Glomerular visceral epithelial cell (primary cell): Measurements from ENCODE around the gene TRIM8.

ENCODE experiments used
- DNase-seq: peaks from one replicate; pipeline ENCODE4 v3.0.0-alpha.2; 2016; ENCODE audit errors: extremely low spot score

TRIM8 gene, protein sequence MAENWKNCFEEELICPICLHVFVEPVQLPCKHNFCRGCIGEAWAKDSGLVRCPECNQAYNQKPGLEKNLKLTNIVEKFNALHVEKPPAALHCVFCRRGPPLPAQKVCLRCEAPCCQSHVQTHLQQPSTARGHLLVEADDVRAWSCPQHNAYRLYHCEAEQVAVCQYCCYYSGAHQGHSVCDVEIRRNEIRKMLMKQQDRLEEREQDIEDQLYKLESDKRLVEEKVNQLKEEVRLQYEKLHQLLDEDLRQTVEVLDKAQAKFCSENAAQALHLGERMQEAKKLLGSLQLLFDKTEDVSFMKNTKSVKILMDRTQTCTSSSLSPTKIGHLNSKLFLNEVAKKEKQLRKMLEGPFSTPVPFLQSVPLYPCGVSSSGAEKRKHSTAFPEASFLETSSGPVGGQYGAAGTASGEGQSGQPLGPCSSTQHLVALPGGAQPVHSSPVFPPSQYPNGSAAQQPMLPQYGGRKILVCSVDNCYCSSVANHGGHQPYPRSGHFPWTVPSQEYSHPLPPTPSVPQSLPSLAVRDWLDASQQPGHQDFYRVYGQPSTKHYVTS

DNA sequence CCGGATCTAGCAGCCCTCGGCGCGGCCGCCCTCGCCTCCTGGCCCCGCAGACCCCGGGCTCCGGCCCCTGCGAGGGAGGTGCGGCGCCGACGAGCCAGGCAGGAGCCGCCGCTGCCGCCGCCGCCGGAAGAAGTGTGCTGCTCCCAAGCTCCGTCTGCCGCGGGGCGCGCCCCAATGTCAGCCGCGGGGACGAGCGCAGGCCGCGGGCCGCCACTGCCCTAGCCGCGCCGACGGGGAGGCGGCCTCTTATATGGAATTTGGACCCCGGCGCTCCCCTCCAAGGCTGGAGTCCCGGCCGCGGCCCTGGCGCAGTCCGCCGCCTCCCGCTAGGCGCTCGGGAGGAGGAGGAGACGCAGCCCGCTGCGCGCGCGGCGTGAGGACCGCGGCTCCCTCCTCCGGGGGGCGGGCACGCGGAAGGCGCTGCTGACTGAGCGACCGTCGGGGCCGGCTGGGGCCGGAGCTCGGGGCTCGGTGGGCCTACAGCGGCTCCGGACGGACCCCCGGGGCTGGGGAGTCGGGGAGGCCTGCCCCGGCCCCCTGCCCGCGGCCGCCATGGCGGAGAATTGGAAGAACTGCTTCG is at the start of gene TRIM8:
Gene TRIM8, plus strand, starts transcription at position 414 of the 580 bp plus-strand sequence. Its CDS starts 139 bp downstream, at position 553.
- peak; percentile 45 for DNase-seq

DNA sequence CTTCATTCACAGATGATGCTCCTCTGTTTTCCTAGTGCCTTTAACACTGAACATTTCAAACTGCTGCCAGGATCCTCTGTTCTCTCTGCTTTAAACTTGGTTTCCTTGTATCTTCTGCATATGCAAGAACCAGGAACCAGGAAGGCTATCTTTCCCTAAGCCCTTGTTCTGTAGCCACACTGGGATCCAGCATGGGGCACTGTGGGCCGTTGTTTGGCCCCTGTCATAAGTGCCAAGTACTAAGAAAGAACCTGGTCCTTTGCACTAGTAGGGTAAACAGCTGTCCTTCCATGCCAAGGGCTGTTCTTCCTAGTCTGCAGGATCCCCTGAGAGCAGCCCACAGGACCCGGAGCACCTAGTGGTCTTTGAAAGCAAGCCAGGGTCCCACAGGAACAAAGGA is 49.0 kb upstream of the TRIM8 start:
- no peak for DNase-seq

DNA sequence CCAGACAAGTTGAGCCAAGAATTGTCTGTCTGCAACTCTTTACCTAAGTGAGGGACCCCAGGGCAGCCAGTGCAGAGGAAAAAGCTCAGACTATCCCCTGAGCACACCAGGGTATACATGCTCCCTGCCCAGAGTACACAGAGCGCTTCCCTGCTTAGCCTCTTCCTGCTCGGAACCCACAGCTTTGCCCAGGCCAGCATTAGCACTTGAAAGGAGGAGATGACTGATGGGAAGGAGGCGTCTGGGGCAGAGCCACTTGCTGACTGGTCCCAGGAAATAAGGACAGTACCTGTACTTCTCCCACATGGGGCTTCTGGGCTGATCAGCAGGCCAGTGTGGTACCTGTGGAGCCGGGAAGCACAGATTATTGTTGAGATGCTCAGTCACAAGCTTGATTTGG is 48.4 kb upstream of the TRIM8 start:
- no peak for DNase-seq

DNA sequence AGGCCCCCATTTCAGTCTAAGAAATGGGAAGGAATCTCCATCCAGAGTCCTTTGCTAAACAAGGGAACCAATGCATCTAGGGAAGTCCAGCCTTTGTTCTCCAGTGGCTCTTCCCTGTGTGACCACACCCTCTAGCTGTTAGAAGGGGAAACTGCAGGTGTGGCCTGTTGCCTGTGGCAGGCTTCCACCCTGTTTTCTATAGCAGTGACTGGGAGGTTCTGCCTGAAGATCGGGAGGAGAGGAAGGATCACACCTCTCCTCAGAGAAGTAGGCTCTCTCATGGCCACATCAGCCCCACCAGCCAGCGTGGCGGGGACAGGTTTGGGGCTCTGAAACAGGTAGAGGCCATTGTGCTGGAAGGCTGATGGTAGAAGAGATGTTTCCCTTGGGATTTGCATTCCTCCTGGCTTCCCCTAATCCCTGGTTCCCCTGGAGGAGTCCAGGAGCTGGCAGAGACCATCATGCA is 47.7 kb upstream of the TRIM8 start:
- DNase-seq = peak; percentile 71

DNA sequence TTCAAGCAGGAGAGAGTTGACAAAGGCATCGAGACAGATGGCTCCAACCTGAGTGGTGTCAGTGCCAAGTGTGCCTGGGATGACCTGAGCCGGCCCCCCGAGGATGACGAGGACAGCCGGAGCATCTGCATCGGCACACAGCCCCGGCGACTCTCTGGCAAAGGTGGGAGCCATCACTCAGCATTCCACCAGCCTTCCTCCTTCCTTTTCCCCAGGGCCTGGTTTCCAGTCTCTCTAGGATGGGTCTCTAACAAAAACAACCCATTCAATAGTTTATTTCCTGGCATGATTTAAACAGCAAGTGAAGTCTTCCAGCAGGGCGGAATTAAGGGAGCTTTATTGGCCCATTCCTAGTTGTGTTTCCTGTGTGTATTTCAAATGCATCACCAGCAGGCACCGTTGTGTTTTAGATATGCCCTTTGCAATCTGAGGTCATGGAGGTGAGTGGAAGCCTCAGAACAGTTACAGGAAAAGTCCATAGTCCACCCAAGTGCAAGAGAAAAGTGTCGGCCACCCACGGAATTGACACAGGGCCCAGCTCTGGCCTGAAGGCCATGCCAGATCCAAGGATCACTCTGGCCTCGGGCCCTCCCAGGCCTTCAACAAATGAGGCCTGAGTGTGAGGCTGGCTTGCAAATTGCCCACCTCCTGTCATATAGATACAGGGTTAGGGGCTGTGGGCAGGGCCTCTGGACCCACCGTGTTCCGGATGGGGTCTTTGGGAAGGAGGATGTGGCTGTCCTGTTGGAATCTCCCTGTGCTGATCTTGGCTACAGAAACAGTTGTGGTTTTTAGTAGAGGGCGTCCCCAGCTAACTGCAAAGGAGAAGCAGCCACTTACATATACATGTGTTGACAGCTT is 46.9 kb upstream of the TRIM8 start:
- no peak for DNase-seq

DNA sequence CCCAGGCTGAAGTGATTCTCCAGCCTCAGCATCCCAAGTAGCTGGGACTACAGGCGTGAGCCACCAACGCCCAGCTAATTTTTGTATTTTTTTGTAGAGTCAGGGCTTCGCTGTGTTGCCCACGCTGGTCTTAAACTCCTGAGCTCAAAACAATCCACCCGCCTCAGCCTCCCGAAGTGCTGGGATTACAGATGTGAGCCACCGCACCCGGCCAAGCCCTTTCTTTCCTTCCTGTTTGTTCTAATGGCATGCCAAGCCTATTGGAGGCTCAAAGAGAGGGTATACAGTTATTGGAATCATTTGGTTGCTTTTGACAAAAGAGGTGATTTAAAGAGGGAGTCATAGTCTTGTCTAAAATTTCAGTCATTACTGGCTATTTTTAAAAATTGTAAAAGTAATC is 46.0 kb upstream of the TRIM8 start:
- no peak for DNase-seq

DNA sequence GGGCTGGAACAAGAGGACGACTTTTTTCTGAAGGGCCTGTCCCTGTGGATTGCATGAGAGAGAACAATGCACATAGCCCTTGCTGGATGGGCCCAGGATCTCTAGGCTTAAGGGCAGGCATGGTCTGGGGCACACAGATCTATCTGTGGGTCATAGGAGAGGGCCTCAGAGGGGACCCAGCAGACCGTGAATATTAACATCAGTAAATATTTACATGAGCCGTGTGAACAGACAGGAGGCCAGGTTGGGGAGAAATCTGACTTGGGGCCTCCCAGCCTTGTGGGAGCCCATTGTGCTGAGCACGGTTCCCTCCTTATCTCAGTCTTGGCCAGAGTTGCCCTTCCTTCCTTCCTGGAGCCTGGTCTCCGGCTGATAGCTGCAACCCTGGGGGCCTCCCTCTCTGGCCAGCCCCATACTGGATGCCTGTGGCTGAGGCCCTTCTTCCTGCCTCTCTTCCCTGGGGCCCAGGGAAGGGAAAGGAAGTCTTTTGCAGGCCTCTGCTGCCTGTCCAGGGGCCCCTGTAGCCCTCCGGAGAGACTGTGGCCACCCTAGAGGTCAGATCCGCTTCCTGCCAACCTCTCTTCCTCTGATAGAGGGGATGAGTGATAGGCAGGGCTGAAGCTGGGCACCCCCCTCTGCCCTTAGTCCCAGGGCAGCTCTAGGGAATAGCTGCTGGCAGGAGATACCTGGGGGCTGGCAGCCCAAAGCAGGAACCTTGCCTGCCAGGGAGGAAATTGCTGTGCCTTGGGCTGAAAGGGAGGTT is 44.5 kb upstream of the TRIM8 start:
- peak; percentile 46 for DNase-seq

DNA sequence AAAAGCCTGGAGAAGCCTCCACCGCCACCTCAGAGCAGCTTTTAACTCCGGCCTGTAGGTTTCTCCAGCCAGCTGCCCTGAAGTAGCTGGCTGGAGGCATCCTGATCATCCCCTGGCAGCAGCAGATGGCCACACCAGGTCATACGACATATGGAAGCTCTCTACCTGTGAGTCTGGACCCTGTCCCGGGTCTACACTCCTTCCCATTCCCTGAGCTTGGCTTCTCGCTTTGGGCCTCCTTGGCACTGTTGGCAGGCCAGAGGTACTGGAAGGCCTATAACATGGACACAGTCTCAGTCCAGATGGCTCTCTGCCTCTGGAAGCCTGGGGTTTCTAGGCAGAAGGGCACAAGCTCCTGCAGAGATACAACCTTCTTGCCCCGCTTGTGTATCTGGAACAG is 43.5 kb upstream of the TRIM8 start:
- DNase-seq = no peak

DNA sequence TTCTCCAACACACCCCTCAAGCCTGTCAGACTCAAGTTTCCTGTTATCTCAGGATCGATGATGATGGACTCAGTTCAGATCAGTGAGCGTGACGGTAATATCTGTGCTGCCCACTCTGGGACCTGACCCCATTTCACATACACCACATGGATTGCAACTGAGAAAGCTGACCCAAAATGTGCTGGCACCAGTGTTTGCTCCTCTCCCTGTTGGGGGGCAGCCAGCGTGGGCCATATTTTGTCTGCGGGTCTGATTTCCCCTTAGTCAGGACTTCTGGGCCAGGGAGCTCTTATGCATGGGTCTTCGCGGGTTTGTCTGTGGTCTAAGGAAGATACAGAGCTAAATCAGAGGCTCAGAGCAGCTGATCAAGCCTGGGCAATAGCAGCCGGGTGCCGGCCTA is 42.6 kb upstream of the TRIM8 start:
- no peak for DNase-seq

DNA sequence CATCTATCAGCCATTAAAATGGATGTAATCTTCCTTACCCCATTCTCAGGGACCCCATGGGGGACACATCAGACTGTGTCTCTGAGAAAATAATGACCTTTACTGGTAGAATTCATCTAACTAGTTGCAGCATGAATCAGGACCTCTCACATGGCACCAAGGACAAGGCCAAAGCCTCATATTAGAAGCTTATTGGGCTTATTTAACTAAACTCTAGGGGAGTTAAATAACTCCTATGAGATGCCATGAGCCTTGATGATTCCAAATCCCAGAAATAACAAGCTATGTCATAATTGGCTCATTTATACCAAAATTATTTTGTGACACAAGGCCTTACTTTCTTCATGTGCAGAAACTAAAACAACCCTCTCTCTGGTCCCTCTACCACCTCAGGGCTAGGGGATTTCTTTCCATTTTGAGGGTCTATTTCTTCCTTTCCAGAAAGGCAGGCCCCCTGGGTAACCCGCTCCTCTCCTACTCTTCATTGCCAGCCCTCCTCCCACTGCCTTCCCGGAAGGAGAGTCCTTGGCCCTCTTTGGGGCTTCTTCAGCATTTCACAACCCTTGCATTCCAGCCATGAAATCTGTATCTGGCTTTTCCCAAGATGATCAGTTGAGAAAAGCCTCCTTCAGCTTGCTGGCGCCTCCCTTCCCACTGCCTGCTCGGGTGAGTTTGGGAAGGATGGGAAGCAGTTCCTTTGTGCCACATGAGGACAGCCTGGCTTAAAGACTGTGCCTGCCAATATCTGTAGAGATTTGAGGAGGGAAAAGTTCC is 41.8 kb upstream of the TRIM8 start:
- DNase-seq = no peak

DNA sequence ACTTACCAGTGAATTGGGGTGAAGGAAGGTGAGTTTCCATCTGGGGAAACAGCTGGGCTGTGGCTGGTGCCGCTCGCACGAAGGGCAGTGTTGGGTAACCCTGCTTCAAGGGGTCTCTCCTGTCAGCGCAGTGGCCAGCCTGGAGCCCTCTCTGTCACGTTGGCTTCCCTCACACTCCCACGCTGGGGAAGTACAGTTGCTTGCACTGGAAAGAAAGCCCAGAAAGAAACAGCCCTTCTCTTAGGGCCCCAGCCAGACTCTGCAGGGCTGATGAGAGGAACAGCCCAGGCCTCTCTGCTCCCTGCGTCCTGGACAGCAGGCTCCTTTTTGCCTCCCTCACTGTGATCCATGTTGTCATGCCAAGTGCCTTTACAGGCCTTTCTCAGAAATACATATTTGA is 40.3 kb upstream of the TRIM8 start:
- DNase-seq = no peak

DNA sequence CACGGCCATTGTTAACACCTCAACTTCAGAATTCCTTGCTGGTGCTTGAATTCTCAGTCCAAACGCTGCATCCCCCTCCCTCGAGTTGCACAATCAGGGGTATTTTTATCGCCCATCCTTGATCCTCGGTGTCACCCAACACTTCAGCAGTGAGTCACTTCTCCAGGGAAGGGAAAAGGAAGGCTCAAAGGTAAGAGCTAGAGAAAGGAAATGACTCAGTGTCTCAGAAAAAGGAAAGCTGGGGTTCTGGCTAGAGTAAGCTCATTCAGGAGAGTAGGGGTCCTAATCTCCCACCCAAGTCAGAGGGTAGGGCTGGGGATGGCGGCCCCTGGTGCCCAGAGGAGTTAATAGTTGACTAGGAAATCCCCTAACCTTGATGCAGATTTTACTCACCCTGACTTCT is 39.8 kb upstream of the TRIM8 start:
- peak; percentile 88 for DNase-seq

DNA sequence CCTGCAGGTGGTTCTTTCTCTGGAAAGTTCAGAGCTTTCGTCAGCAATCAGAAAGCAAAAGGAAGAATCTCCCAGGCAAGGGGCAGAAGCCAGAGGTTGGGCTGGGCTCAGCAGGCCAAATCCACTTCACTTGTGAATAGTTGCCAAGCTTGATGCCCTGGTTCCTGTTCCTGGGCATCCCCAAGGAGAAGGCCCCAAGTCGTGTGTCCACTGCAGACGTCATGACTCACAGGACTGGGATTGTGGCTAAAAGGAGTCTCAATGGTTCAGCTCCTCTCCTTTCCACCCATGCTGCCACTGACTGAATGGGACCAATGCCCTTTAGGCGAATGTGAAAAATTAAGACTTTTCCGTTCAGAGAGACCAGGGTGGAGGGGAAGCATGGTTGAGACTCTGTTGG is 38.6 kb upstream of the TRIM8 start:
- DNase-seq = peak; percentile 79

DNA sequence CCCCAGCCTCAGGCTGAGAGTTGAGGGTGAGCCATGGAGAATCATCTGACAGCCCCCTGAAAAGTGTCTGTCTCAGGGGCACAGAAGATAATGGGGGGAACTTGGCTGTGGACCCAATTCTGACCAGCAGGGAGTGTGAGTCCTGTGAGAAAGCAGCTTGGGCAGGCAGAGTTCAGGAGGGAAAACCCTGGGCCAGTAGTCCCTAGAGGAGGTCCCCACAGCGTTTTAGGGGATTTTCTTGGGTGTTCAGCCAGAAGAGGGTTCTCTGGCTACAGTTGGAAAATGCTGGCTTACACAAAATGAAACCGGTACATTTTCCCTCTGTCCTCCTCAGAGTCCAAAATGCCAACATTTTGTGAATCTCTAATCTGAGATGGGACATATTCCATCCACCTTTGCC is 35.8 kb upstream of the TRIM8 start:
- no peak for DNase-seq

DNA sequence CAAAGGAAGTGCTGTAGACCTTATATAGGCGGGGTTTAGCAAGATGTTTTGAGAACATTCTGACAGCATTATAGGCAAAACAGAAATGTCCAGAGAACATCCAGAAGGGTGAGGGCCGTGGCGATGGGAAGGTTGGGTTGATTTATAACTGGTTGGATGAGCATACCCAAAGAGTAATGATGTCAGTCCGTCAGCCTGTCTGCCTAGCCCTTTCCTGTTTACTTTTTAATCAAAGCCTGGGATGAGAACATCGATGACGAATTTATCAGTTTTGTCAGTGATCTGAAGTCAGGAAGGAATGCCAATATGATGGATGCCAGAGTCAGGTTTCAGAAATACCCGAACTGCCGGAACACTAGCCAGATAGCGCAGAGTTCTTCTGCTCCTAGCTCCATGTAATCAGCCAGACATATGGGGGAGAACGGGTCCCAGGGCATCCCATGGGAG is 33.8 kb upstream of the TRIM8 start:
- DNase-seq = no peak

DNA sequence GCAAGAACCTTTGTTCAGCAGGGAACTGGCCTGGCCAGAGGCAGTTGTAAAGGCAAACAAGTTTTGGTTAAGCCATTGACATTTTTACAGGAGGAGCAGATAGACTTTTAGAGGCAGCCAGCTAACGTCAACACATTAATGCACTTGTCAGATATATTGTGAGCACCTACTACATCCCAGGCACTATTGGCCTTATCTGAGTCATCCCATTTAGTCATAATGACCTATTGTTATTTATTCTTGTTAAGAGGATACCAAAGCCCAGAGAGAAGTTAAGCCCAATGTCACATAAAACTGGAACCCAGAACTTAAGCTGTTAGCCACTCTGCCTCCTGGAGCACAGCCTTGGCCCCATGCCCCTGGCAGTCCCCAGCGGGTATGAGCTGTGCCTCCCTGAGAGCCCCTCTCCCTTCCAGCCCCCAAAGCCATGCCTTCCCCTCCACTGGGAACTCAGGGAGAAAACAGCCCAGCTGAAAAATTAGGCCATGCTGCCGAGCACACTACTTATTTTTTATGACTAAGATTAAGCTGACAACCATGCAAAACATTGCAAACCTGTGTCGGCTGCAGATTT is 32.7 kb upstream of the TRIM8 start:
- no peak for DNase-seq

DNA sequence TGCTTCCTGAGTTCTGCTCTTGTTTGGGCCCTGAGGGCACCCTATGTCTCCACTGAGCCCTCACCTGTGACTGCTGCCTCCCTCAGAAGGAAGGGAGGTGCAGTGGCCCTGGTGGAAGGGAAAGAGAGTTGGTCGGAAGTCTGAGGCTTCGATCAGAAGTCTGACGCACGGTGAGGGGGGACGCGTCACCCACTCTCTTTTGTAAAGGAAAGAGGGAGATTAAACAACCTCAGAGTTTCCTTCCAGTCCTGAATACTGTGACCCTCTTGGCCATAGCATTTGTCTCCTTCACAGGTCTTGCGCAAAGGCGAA is 31.4 kb upstream of the TRIM8 start:
- no peak for DNase-seq

DNA sequence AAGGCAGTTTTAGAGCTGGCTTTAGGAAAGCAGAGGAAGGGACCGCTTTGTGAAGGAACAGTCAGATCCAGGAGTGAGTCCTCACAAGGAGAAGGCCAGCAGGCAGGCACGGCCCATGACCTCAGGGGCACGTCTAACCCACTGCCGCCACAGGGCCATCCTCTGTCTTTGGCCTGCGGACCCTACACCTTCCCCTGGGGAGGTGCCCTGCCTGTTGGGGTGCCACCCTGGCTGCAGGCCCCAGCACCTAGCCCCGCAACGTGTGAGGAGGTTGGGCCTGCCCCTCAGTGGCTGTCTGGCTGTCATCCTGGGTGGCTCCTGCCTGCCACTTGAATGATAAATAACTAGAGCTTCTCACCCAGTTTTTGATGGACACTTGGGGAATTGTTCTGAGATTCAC is 31.0 kb upstream of the TRIM8 start:
- DNase-seq = no peak

DNA sequence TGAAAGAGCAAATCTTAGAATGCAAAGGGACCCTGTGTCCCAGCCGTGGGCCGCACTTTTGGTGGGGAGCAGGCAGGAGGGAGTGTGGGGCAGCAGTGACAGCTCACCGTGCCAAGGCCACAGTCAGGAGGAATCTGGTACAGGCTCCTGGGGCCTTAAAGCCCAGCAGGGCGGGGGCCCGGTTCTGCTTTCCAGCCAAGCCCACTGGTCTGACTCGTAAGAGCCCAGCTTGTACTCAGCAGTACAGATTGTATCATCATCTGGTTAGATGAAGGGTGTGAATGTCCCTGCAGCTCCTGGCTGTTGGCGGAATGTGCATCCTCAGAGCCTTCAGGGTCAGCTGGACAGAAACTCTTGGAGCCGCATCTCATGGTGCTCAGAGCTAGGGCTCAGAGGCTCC is 30.5 kb upstream of the TRIM8 start:
- DNase-seq = no peak

DNA sequence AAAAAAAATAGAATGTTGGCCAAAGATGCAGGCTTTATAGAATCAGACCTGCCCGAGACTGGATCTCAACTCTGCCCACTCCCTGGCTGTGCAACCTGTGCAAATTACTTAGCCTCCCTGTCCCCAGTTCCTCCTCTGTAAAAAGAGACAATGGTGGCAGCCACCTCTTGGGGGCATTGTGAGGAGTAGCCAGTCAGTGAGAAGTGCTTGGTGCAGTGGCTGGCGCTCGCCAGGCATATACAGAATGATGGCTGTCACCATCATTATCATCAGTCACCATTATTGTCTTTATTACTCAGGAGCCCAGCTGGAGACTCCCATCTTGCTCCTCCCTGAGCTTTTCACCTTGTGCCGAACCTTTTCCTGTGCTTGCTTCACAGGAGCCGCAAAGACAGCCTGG is 29.4 kb upstream of the TRIM8 start:
- no peak for DNase-seq

DNA sequence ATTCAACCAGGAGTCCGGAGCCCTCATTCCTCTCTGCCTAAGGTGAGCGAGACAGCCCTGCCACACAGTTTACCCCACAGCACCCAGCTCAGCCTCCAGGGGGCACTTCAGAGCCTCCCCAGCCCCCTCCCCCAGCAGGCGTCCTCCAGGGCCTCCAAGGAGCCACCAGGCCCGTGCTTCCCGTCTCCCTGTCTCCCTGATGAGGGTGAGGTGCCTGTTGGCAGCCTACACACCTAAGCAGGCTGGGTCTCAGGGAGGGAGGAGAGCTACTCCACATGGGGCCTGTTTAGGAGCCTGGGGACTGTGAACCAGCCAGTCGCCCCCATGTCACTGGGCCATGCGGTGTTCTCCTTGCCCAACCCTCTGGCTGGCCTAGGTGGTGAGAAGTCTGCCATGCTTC is 28.9 kb upstream of the TRIM8 start:
- no peak for DNase-seq
